ENCODE data around the gene MESP2.

The MESP2 gene

GRCh38 chr15:89756897-89757296 is 19.2 kb upstream of the MESP2 start:
- DNase-seq (ENCODE audit: low read depth): no peak

DNA sequence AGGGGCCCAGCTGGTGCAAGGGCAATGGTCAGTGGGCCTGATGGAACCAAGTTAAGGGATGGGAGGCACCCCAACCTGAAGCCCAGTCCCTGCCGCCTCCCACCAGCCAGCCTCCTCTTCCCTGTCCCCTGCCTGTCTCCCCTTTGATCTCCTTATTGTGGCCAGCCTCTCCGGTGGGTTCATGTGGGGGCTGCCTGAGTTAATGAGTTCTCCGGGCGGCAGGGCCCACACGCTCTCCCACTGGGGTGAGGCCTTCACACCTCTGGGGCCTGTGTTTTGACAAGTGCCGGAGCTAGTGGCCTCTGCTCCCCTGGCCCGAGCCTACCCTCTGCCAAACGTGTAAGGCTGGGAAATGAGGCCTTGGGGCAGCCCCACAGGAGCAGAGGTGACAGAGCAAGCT is 17.8 kb upstream of the MESP2 start:
- DNase-seq (ENCODE audit: low read depth): no peak

DNA sequence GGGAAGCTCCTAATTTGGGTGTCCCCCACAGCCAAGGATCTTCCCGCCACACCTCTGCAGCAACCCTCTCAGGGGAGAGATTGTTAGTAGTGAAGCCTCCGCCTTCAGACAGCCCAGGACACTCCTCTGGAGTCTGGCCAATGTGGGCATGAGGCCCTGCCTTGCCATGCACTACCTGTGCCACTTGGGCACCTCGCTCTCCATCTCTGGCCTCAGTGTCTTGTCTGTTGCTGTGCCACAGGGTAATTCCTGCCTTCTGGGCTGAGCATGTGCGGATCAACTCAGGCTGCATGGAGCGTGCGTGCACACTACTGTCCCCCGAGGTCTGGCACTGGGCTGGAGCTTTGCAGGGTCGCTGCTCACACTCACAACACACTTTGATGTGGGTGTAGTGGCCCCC is 17.2 kb upstream of the MESP2 start:
- no peak for DNase-seq (ENCODE audit: low read depth)

GRCh38 chr15:89759835-89760234 is 16.3 kb upstream of the MESP2 start:
- no peak for DNase-seq (ENCODE audit: low read depth)

GRCh38 chr15:89760303-89761008 is 15.7 kb upstream of the MESP2 start:
- DNase-seq (ENCODE audit: low read depth): peak; percentile 73

DNA sequence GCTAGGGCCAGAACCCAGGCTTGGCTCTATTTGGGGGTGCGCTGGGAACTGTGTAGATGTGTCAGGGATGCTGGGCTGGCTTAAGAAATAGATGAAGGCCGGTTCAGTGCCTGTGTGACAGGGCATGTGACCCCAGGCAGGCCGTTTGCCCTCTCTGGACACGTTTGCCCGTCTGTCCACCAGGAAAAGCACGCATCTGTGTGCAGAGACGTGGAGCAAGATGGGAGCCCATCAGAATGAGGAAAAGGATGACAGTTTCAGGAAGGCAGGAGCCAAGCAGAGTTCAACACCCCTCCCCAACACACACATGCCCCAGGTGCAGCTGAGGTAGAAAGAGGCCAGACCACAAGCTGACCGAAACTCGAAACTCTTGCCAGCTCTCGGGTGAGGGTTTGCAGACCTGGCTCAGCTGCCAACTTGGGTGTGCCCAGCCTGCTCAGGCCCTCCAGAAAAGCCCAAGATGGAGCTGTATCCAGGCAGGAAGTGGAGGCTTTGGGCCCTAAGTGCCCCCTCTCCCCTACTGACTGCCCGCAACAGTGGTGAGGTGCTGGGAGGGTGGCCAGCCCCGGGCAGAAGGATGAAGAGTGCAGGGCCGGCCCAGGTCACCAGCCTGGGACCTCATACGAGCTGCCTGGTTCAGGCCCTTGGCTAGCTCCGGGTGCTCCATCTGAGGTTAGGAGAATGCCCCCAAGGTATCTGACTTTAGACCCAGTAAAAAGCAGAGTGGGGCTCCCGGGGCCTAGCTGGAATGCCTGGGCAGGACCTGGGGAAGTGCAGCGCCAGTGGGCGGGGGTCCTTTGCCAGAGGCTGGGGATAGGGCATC is 14.9 kb upstream of the MESP2 start:
- no peak for DNase-seq (ENCODE audit: low read depth)

DNA sequence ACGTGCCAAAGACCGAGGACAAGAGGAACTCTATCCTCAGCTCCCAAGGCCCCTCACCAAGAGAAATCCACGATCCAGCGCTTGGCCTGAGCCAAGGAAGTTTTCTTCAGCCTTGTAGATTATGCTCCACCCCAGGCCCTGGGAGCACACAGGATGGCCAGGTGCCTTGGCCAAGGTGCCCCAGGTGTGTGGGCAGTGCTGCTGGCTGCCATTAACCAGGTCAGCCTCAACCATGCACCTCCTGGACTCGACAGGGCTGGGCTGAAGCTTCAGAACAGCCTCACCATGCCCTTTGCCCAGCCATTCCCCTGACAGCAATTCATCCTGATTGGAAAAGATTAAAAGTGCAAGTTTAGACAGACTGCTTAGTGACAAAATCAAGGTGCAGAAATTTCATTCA is 14.2 kb upstream of the MESP2 start:
- DNase-seq (ENCODE audit: low read depth): no peak

- no peak for DNase-seq (ENCODE audit: low read depth)
Observed at GRCh38 chr15:89765694-89766093, 10.4 kb upstream of the MESP2 start.

DNA sequence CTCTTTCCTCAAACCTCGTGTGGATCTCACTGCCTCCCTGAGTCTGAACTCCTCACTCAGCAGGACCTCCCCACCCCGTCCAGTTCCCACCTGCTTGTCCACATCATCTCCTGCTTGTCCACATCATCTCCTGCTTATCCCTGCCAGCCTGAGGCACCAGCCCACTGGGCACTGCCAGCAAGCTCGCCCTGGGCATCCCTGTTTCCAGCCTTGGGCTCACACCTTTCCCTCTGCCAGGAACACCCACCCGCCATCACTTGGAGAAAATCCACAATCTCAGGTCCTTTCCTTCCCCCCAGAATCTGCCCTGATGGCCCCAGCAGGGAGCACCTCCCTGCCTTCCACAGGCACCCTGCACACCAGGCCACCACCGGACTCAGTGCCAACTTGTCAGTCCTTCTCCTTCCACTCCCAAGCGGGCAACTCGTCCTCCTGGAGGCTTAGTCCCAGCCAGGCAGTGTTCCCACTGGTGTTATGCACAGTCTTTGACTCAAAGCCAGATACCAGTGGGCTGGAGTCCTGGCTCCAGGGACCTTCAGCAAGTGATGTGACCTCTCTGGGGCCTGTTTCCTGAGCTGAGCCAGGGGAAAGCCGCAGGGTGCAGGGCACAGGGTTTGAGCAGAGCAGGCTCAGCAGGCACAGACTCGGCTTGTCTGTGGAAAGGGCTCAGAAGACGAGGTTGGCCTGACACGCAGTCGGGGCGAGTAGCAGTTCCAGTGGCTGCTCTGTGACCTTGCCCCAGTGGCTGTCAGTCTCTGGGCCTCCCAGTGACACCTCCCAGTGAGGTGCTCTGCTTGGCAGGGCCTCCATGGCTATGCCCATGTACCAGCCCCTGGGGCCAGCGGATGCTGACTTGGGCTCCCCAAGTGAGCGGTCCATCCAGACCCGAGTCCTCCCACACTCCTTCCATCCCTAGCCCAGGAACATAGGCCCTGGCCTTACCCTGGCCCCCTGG is 9.5 kb upstream of the MESP2 start:
- DNase-seq (ENCODE audit: low read depth): no peak

DNA sequence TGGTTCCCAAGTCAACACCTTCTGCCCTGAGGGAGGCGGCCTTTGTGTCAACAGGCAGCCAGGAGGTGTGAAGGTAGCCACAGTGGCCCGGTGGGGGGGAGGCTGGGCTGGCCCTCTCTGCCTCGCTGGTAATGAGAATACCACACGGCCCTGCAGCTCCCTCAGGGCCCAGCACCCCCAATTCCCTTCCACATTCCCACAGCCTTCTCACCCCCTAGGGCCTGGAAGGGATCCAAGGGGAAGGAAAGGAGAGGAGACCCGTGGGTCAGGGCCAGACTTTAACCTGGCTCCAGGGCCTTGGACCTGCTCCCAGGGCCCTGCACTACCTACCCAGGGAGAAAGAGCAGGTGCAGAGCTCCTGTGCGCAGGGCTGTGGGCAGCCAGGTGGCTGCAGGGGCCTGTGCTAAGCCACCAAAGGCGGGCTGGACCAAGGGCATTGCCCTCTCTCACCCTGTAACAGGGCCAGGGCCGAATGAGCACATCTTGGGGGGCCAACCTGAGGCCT is 8.7 kb upstream of the MESP2 start:
- no peak for DNase-seq (ENCODE audit: low read depth)

DNA sequence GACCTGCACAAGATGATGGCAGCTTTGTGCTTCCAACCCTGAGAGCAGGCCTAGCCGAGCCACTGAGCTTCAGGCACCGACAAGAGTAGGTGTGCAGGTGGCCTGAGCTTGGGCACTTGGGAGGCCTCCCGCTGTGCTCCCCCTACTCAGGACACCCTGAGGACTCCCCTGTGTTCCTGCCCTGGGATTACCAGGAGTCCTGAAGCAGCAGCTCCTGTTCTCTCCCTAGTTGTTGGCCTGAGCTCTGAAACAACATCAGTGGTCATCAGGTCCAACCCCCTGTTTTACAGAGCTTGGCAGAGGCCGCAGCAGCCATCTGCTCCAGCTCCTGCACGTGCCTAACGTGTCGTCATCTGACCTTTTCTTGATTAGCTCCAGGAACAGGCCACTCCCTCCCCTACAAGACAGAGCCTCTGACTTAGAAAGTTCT is 8.0 kb upstream of the MESP2 start:
- peak; percentile 50 for DNase-seq (ENCODE audit: low read depth)

GRCh38 chr15:89769366-89769765 is 6.8 kb upstream of the MESP2 start:
- no peak for DNase-seq (ENCODE audit: low read depth)

GRCh38 chr15:89770041-89770440 is 6.1 kb upstream of the MESP2 start:
- peak; percentile 80 for DNase-seq (ENCODE audit: low read depth)

GRCh38 chr15:89772932-89773583 is 3.1 kb upstream of the MESP2 start:
- DNase-seq (ENCODE audit: low read depth): peak; percentile 57

- no peak for DNase-seq (ENCODE audit: low read depth)
Observed at GRCh38 chr15:89774492-89774891, 1.6 kb upstream of the MESP2 start.

GRCh38 chr15:89775815-89776214 is 317 bp upstream of the MESP2 start:
- no peak for DNase-seq (ENCODE audit: low read depth)

DNA sequence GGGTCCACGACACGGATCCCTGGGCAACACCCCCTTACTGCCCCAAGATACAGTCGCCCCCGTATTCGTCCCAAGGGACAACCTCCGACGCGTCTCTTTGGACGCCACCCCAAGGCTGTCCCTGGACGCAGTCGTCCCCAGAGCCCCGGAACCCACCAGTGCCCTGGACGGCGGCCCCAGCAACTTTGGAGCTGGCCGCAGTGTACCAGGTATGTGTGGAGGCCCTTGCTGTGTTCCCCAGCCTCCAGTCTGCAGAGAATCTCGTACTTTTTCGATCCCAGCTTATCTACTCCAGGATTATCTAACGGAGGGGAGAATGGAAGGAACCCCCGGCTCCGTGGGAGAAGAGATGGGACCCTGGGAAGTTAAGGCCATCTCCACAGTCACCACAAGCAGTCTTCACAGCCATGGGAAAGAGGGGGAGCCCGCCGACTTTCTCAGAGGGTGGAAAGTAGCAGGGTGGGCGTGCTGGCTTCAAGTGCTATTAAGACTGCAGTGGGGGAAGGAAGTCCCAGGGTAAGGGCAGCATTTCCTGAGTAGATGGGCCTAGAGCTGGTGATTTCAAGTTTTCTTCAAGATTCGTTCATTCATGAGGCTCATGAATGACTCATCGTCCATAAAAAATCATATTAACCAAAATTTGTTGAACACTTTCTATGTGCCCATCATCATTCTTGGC is 1.1 kb downstream of the MESP2 start:
- no peak for DNase-seq (ENCODE audit: low read depth)

DNA sequence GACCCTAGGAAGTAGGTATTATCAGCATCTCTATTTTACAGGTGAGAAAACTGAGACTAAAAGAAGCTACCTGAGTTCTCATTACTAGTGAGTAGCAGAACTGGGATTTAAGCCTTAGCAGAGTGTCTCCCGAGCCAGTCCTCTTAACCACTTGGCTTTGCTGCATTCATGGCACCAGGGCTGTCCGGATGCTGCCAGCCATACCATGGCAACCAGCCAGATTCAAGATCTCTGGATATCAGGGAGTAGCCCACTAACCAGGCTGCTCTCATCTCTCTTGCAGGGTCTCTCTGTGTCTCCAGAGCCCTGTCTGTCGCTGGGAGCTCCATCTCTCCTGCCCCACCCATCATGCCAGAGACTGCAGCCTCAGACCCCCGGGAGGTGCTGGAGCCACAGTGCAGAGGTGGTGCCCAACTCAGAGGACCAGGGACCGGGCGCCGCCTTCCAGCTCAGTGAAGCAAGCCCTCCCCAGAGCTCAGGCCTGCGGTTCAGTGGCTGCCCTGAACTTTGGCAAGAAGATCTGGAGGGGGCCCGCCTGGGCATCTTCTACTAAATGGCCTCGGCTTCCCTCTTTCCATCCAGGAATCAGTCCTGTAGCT is 1.7 kb downstream of the MESP2 start:
- DNase-seq (ENCODE audit: low read depth): no peak

GRCh38 chr15:89778861-89779260 is 2.7 kb downstream of the MESP2 start:
- no peak for DNase-seq (ENCODE audit: low read depth)

DNA sequence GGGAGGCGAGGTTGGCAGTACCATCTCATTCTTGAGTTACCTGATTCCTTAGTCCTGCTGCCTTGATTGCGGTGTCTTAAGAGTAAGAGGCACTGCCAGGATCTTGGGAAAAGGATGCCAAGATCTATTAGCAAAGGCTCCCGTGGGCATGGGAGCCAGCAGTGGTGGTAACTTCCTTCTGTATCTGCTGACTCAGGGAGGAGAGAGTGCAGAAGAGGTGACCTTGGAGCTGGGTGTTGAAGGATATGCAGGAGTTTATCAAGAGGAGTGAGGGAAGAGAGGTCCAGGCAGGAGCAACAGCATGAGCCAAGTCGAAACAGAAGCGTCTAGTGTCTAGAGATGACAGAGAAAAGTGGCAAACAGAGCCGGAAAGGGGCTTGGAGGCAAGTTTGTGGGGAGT is 4.5 kb downstream of the MESP2 start:
- DNase-seq (ENCODE audit: low read depth): no peak

GRCh38 chr15:89781055-89781454 is 4.9 kb downstream of the MESP2 start:
- DNase-seq (ENCODE audit: low read depth): no peak
